ENCODE data around the gene YAF2. TPM values are rescaled to one million over a fixed set of nuclear protein-coding genes. Genes with fewer than 3 reads are reported as not detected.
A peak's percentile ranks its signal among the peaks of the same experiment; 100 is the strongest.
"Not testable (repeated sequence)": the region's sequence is repeated elsewhere in the genome, so short reads cannot be mapped to it uniquely, and the experiment has no call there.

YAF2 gene
- total RNA-seq, 1 experiment from 2014 or later, result 15.0 TPM

DNA sequence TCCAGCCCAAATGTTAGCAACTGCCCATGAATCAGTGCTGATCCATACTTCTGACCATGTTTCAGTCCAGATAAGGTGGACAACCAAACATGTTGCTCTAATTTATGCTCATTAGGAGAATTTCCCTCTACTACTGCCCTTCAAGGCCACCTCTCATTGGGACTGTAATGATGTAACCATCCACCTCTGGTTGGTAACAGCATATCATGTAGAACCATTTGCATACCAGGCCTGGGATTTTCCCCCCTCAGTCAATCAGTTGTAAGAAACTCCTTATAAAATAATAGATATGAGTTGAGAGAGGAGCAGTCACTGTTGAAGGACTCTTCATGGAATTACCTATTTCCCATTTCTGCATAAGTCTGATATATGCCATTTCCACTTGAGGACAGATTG is 17.8 kb upstream of the YAF2 start:
- POLR2A ChIA-PET, result no interaction called here
- no peaks in the 10 kb centered on the region for H3K79me2 ChIP-seq (ENCODE audit: insufficient read depth, low read length)

DNA sequence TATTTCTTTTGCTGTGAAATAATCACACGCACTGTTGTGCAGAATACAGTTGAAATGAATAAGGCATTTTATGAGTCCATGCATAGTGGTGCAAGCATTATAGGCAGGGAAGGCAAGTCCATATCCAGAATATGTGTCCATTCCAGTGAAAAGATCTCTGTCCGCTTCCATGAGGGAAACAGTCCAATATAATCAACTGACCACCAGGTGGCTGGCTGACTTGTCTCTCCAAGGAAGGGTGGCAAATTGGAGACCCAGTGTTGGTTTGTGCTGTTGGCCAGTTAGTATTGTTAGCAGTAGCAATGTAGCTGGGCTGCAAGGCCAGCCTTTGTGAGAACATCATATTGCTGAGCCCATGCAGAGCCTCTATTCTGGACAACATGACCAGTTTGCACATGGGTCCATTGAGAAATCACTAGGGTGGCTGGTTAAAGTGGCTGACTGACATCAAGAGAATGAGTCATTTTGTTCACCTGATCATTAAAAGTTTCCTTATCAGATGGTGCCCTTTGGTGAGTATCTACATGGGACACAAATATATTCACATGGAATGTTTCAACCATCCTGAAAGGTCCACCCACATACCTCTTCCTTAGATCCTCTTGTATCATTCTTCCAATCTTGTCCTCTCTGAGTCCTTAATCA is 17.3 kb upstream of the YAF2 start:
- H3K4me1 ChIP-seq (ENCODE audit: control insufficient read depth in 1 of 2, insufficient read depth in 2 of 2, low read length in 2 of 2), result no peaks in the 10 kb centered on the region
- no peaks in the 10 kb centered on the region for H3K9me3 ChIP-seq (ENCODE audit: control insufficient read depth in 1 of 2, insufficient read depth in 1 of 2, low read depth in 1 of 2, low read length in 2 of 2)
- H4K20me1 ChIP-seq (ENCODE audit: insufficient read depth), result no peaks in the 10 kb centered on the region
- no peak overlapping the region for H3K27ac ChIP-seq (ENCODE audit: low read depth, low read length)
- CTCF ChIA-PET, result no interaction called here
- no peaks in the 10 kb centered on the region for H3K36me3 ChIP-seq (ENCODE audit: control insufficient read depth in 1 of 2, insufficient read depth in 2 of 2, low read length in 2 of 2)
- POLR2A ChIA-PET, result no interaction called here
- RAD21 ChIA-PET (ENCODE audit: low non-redundant PET in 1 of 2, low total read pairs in 2 of 2, uncharacterized antibody in 2 of 2, unreplicated experiment in 2 of 2), result no interaction called here
- no peak overlapping the region for H3K4me2 ChIP-seq (ENCODE audit: low read length)
- no peak overlapping the region for H2AFZ ChIP-seq (ENCODE audit: low read depth, low read length, poor library complexity, severe bottlenecking)
- no peaks in the 10 kb centered on the region for H3K79me2 ChIP-seq (ENCODE audit: insufficient read depth, low read length)
- no TSS peak for BruUV-seq (replicated peaks)
- intact Hi-C loops (cut with micrococcal nuclease), result no loop called here
- no peak for TF ChIP-seq RAD21 (IDR thresholded peaks at IDR 0.05; ENCODE audit: low read depth)
- TF ChIP-seq, protein P1, sequence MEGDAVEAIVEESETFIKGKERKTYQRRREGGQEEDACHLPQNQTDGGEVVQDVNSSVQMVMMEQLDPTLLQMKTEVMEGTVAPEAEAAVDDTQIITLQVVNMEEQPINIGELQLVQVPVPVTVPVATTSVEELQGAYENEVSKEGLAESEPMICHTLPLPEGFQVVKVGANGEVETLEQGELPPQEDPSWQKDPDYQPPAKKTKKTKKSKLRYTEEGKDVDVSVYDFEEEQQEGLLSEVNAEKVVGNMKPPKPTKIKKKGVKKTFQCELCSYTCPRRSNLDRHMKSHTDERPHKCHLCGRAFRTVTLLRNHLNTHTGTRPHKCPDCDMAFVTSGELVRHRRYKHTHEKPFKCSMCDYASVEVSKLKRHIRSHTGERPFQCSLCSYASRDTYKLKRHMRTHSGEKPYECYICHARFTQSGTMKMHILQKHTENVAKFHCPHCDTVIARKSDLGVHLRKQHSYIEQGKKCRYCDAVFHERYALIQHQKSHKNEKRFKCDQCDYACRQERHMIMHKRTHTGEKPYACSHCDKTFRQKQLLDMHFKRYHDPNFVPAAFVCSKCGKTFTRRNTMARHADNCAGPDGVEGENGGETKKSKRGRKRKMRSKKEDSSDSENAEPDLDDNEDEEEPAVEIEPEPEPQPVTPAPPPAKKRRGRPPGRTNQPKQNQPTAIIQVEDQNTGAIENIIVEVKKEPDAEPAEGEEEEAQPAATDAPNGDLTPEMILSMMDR (IDR thresholded peaks at IDR 0.05 in 2 of 3, conservative IDR thresholded peaks at IDR 0.05 in 1 of 3; ENCODE audit: borderline replicate concordance in 1 of 3, insufficient read depth in 1 of 3, low read depth in 2 of 3, low read length in 2 of 3), result peak in 1 of 3 experiments; percentile 27; a peak in 3 of 6 replicates
- no peaks in the 10 kb centered on the region for H3K9me2 ChIP-seq (ENCODE audit: insufficient read depth)
- no peak for ATAC-seq
- H3K27me3 ChIP-seq (ENCODE audit: insufficient read depth, low read length), result no peaks in the 10 kb centered on the region
- DNase-seq (ENCODE audit: low read depth, low spot score), result no peak
- no peak overlapping the region for H3K4me3 ChIP-seq (replicated peaks in 1 of 2; ENCODE audit: low read depth in 1 of 2, low read length in 2 of 2)
- no peak overlapping the region for H3K9ac ChIP-seq (ENCODE audit: low read length)

More for the DNA sequence above, 17.8 kb upstream of the YAF2 start:
- Histone ChIP-seq H3K4me2 (ENCODE audit: low read length) (no peak overlapping the region), H3K9me3 (ENCODE audit: control insufficient read depth in 1 of 2, insufficient read depth in 1 of 2, low read depth in 1 of 2, low read length in 2 of 2) (no peaks in the 10 kb centered on the region), H3K36me3 (ENCODE audit: control insufficient read depth in 1 of 2, insufficient read depth in 2 of 2, low read length in 2 of 2) (no peaks in the 10 kb centered on the region), H2AFZ (ENCODE audit: low read depth, low read length, poor library complexity, severe bottlenecking) (no peak overlapping the region), H3K4me1 (ENCODE audit: control insufficient read depth in 1 of 2, insufficient read depth in 2 of 2, low read length in 2 of 2) (no peaks in the 10 kb centered on the region), H4K20me1 (ENCODE audit: insufficient read depth) (no peaks in the 10 kb centered on the region), H3K27ac (ENCODE audit: low read depth, low read length) (no peak overlapping the region), H3K4me3 (replicated peaks in 1 of 2; ENCODE audit: low read depth in 1 of 2, low read length in 2 of 2) (no peak overlapping the region), H3K9me2 (ENCODE audit: insufficient read depth) (no peaks in the 10 kb centered on the region), H3K9ac (ENCODE audit: low read length) (no peak overlapping the region), H3K27me3 (ENCODE audit: insufficient read depth, low read length) (no peaks in the 10 kb centered on the region)
- TF ChIP-seq, protein P2, sequence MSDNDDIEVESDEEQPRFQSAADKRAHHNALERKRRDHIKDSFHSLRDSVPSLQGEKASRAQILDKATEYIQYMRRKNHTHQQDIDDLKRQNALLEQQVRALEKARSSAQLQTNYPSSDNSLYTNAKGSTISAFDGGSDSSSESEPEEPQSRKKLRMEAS (IDR thresholded peaks at IDR 0.05), result no peak
- TF ChIP-seq, protein P3, sequence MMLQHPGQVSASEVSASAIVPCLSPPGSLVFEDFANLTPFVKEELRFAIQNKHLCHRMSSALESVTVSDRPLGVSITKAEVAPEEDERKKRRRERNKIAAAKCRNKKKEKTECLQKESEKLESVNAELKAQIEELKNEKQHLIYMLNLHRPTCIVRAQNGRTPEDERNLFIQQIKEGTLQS (IDR thresholded peaks at IDR 0.05), result no peak
- TF ChIP-seq FOSL1 (IDR thresholded peaks at IDR 0.05; ENCODE audit: low read depth), result no peak
- ATAC-seq (no peak), DNase-seq (ENCODE audit: low read depth, low spot score) (no peak)
- CTCF ChIA-PET, result no interaction called here
- BruUV-seq (replicated peaks), result no TSS peak
- intact Hi-C loops (cut with micrococcal nuclease), result no loop called here
- RAD21 ChIA-PET (ENCODE audit: low non-redundant PET in 1 of 2, low total read pairs in 2 of 2, uncharacterized antibody in 2 of 2, unreplicated experiment in 2 of 2), result no interaction called here

DNA sequence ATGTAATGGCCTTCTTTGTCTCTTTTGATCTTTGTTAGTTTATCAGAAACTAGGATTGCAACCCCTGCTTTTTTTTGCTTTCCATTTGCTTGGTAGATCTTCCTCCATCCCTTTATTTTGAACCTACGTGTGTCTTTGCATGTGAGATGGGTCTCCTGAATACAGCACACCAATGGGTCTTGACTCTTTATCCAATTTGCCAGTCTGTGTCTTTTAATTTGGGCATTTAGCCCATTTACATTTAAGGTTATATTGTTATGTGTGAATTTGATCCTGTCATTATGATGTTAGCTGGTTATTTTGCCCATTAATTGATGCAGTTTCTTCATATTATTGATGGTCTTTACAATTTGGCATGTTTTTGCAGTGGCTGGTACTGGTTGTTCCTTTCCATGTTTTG is 14.6 kb upstream of the YAF2 start:
- H2AFZ ChIP-seq (ENCODE audit: low read depth, low read length, poor library complexity, severe bottlenecking); H3K4me2 ChIP-seq (ENCODE audit: low read length); H3K4me1 ChIP-seq (ENCODE audit: control insufficient read depth in 1 of 2, insufficient read depth in 2 of 2, low read length in 2 of 2); H4K20me1 ChIP-seq (ENCODE audit: insufficient read depth); POLR2A ChIA-PET; ATAC-seq; BruUV-seq (replicated peaks); H3K9me2 ChIP-seq (ENCODE audit: insufficient read depth); DNase-seq (ENCODE audit: low read depth, low spot score); RAD21 ChIA-PET (ENCODE audit: low non-redundant PET in 1 of 2, low total read pairs in 2 of 2, uncharacterized antibody in 2 of 2, unreplicated experiment in 2 of 2); H3K79me2 ChIP-seq (ENCODE audit: insufficient read depth, low read length); H3K36me3 ChIP-seq (ENCODE audit: control insufficient read depth in 1 of 2, insufficient read depth in 2 of 2, low read length in 2 of 2); CTCF ChIA-PET; H3K9me3 ChIP-seq (ENCODE audit: control insufficient read depth in 1 of 2, insufficient read depth in 1 of 2, low read depth in 1 of 2, low read length in 2 of 2); H3K27ac ChIP-seq (ENCODE audit: low read depth, low read length); intact Hi-C loops (cut with micrococcal nuclease); H3K27me3 ChIP-seq (ENCODE audit: insufficient read depth, low read length); H3K4me3 ChIP-seq (replicated peaks in 1 of 2; ENCODE audit: low read depth in 1 of 2, low read length in 2 of 2); H3K9ac ChIP-seq (ENCODE audit: low read length): not testable (repeated sequence)
